HG03196 (cell line): ENCODE data around the gene MRPL21.

Experiments
- ATAC-seq: cut with Tn5 transposase; IDR thresholded peaks from one replicate; pipeline ENCODE4 v1.9.1; 2021; ENCODE audit not compliant: unreplicated experiment

Gene MRPL21

DNA sequence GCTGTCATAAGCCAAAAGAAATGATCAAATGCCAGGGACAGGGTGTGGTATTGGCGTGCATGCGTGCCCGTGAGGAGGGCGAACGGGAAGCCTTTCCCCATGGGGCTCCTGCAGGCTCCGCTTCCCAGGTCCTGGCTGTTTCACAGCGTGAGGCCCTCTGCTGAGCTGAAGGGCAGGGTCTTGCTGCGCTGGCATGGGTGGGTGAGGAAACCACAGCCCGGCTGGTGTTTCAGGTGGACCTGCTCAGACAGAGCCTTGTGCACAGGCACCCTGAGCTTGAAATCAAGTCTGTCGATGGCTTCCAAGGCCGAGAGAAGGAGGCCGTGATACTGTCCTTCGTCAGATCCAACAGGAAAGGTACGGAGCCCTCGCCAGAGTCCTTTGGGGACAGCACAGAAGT, 31.4 kb upstream of the MRPL21 start:
- ATAC-seq, result no peak

DNA sequence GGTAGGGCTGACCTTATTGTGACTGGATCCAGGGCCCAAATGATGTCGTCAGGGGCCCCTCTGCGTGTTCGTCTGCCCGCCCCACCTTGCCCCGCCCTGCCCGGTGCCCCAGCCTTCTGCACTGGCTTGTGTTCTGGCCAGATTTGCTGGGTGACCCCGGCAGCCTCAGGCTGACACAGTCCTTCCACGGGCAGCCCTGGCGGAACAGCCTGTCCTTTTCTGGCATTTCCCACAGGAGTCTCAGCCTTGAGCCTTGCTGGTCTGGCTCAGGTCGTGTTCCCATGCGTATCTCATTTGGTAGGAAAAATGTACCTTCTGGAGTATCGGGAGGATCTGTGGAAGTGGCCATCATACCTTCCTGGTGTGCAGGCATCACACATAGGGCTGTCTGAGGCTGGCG, 31.0 kb upstream of the MRPL21 start:
- no peak for ATAC-seq

DNA sequence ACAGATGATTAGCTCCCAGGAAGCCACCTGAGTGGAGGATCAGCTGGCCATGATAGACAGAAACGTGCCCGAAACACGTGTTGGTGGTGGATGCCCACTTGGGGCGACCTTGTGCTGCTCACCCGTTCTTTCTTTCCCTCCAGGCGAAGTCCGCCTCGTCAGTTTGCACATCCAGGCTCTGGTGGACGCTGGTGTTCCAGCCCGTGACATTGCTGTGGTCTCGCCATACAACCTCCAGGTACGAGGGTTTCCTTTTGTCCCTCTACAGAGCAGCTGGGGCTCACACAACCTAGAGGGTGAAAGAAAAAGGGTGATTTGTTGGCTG, 30.7 kb upstream of the MRPL21 start:
- ATAC-seq, result no peak

DNA sequence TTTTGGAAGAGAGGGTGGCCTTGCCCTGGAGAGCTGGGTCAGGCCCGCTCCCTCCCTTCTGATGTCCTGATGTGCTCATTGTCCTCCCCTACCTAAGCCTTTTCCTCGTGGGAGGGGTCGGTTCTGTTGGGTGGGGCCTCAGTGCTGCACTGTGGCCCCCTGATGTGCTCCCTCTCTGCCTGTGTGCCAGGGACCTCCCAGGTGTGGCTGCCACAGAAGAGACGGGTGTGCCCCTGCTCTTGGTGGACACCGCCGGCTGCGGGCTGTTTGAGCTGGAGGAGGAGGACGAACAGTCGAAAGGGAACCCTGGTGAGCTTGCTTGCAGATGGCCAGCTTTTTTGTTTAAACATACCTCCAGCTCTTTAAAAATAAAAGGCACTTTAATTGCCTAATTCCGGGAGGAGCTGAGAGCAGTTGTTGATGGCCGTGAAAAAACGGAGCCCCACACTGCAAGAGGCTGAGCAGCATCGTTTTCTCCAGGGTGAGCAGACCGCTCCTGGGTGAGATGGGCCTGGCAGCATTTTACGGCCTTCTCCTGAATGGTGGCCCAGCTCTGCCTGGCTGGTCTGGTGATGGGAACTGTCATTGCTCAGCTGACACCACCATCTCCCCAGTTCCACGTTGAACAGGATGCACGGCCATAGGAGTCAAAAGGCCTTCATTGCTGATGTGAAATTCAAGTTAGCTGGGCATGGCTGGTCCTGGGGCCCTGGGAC, 30.1 kb upstream of the MRPL21 start:
- ATAC-seq, result no peak

DNA sequence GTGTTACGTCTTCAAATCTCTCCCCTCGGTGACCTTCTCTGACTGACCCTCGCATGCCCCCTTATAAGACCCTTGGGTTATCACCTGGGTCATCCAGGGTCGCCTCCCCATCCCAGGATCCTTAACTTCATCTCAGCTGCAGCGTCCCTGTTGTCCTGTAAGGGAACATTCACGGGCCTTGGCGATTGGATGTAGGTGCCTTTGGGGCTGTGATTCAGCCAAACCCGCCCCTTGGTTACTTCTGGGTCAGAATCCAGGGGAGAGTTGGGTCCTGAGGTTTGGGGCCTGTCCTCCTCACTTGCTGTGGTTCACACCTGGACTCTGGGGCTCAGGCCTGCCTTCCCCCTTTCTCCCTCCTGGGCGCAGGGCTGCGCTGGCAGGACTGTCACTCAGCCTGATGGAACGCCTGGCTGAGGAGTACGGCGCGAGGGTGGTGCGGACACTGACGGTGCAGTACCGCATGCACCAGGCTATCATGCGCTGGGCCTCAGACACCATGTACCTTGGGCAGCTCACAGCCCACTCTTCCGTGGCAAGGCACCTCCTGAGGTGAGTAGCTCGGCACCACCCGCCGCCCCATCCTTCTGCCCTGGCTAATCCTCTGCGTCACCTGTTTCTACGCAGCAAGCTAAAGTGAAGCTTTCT, 29.4 kb upstream of the MRPL21 start:
- ATAC-seq, result no peak

DNA sequence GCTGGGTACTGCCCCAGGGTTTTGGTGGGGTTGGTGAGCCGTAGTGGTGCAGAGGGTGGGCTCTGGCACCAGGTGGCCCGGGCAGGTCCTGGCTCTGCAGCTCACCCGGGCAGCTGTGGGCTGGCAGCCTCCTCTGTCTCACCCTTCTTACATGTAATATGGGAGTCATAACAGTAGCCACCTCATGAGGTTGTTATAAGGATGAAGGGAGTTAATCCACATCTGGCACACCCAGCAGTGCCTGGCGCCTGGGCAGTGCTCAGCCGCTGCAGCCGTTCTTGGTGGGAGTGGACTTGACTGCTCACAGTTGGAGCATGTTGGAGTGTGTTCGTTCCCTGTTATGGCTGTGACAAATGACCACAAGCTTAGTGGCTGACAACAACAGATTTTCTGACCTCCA, 28.7 kb upstream of the MRPL21 start:
- ATAC-seq, result no peak

DNA sequence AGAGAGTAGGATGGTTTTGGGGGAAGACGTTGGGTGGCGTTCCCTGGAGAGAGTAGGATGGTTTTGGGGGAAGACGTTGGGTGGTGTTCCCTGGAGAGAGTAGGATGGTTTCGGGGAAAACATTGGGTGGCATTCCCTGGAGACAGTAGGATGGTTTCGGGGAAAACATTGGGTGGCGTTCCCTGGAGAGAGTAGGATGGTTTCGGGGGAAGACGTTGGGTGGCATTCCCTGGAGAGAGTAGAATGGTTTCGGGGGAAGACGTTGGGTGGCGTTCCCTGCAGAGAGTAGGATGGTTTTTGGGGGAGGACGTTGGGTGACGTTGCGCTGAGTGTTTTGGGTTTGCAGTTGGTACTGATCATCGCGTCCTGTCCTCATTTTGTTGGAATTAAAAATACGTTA, 28.3 kb upstream of the MRPL21 start:
- ATAC-seq, result no peak

DNA sequence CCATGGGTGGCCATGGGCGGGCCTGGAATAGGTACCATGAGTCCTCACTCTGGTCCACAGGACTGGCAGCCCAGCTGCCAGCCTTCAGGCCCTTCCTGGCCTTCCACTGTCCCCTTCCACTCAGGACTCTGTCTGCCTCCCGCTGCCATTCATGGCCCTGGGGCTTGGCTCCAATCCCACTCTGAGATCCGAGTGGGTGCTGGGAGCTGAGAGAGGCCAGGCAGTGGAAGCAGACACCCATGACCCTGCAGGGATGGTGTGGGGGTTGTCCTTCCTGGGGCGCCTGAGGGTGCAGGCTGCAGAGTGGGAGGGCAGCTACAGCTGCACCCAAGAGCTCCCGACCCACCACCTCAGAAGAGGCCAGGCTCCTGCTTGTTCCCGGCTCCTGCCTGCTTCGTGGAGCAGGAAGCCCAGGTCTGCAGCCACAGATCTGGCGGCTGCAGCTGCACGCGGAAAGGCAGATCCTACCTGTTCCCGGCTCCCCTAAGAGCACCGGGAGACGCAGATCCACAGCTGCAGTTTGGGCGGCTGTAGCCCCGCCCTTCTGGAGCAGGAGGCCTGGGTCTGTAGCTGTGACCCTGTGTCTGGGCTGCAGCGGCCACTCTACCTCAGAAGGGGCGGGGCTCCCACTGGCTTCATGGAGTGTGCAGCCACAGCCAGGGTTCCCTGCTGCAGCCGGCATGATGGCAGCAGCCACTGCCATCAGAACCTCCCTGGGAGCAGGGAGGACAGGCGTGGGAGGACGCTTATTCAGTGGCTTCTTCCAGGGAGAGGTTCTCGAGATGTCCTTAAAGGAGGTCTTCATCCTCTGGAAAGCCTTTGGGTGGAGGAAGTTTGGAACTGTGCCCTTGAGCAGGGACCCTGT, 27.6 kb upstream of the MRPL21 start:
- ATAC-seq, result no peak

DNA sequence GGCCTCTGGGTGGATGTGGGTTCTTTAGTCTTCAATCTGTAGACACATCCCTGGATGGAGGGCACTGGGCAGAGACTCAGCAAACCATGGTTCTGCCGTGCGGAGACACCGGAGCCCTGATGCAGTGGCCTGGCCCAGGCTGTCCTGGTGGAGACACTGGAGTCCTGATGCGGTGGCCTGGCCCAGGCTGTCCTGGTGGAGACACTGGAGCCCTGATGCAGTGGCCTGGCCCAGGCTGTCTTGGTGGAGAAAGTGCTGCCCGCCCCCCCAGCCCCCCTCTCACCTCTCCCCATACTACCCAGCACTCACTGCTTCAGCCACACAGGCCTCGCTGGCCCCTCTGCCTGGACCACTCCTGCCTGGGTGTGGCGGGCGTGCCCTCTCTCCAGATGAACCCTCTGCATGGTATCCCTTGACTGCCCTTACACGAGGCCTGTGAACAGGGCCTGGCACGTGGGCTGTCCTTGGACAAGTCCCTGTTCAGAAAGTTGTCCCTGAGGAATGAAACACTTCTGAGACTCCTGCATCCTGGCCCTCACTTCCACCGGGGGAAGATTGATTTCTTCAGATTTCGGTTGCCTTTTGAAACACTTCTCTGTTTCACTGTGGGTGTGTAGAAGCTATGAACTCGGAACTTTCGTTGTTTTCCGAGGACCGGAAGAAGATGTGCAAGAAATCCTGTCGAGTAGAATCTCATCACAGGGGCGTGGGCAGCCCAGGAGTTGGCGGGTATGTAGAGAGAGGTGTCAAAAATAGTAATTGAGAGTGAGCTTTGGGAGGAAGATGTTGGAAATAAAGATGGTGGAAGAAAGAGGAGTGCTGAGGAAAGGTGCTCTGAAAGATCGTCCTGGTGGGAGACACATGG, 26.3 kb upstream of the MRPL21 start:
- ATAC-seq, result no peak

DNA sequence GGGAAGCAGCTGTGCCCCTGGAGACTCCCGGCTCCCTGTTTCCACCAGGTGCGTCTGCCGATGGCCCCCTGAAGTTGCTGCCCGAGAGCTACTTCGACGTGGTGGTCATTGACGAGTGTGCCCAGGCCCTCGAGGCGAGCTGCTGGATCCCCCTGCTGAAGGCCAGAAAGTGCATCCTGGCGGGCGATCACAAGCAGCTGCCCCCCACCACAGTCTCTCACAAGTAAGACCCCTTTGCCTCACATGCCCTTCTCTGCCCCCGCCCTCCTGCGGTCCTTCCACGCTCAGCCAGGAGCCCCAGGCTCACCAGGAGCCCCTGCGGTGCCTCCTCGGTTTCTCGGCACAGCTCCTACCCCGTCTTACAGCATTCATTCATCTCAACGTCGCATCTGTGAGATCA, 25.5 kb upstream of the MRPL21 start:
- no peak for ATAC-seq

DNA sequence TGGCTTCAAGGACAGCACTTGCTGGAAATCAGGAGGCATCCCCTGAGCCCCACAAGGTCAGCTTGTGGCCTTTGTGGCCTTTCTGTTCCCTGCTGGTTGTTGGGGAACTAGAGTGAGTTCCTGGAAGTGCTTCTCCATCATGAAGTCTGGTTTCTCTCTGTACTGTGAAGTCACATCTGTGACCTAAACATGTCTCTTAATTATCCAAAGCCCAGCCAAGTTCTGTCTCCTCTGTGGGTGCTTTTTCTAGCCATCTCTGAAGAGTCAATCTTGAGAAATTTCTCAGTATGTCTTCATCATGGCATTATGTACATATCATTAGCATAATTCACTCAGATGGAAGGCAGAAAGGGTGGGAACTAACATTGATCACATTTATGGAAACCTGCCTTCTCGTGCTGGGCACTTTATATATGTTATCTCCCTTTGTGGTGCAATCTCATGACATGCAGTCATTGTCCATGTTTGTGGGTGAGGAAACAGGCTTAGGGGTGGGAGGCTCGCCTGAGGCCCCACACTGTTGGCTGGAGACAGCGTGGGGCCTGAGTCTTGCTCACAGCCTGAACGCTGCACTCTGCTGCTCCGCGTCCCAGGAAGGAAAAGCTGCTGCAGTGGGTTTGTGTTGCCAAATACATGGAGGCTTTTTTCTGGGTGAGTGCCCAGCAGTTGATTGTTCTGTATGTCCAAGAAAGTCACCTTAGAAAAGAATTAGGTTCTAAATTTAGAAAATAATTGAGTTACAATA, 24.7 kb upstream of the MRPL21 start:
- no peak for ATAC-seq

DNA sequence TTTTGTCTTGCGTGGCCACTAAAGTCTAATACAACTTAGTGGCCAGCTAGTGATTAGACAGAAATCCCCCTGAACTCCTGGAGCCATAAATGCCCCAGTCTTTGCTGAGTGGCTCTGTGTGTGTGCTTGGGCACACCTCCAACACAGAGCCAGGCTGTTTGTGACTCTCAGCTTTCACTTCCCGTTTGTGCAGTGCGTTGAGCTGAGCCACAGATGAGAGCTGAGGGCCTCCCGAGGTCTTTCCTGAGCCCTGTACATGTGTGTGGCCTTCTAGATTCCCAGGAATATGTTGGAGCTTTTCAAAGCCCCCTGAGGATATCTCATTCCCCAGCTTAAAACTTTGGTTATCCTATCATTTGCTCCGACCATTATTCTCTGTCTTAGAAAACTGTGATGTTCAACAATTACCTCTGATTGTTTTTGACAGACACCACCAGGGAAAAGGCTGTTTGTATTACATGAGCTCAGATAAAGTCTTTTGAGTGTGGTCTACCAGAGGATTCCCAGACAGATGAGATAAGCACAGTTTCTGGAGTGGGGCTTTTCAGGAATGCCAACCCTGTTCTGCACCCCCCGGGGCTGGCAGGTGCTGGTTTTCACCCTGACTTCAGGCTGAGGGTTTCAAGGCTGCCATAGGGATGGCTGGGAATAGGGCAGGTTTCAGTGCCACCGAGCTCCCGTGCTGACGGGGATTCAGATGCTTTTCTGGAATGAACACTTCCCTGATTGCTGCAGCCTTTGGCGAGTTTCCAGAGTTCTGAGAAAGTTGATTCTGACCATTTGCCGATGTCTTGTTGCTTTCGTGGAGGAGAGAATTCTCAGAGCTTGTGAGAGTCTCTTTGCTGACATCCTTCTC, 23.9 kb upstream of the MRPL21 start:
- ATAC-seq, result no peak

DNA sequence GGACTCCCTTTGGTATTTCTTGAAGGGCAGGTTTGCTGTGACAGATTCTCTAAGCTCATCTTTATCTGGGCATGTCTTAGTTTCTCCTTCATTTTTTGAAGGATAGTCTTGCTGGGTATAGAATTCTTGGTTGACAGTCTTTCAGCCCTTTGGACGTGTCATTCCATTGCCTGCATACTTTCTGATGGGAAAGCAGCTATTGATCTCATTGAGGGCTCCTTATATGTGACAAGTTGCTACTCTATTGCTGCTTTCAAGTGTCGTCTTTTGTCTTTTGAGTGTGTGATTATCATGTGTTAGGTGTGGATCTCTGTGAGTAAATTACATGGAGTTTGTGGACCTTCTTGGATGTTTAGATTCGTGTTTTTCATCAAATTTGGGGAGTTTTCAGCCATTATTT, 22.0 kb upstream of the MRPL21 start:
- ATAC-seq, result no peak

DNA sequence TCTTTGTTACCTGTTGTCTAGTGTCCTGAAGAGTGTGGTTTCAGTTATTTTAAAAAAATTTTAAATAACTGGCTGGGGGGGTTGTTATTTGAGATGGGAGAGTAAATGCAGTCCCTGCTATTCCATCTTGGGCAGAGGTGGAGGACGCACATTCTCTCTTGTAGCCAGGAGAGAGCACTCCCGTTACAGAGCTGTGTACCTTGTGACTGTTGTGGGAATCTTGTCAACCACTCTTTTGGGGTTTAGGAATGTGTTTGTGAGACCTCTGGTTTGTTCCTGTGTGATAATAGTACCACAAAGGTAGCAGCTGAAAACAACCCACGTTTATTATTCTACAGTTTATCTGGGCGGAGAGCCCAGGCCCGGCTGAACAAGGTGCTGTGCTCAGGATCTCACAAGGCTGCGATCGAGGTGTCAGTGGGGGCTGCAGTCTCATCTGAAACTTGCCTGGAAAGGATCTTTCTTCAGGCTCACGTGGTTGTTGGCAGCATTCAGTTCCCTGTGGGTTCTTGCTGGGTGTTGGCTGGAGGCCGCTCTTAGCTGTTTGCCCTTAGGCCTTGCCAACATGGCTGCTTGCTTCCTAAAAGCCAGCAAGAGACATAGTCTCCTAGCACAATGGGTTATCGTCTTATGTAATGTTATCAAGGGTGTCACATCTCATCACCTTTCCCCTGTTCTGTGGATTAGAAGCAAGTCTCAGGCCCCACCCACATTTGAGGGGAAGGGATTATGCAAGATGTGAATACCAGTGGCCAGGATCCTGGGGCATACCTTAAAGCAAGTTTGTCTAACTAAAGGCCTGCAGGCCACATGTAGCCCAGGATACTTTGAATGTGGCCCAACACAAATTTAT, 20.7 kb upstream of the MRPL21 start:
- ATAC-seq, result no peak

DNA sequence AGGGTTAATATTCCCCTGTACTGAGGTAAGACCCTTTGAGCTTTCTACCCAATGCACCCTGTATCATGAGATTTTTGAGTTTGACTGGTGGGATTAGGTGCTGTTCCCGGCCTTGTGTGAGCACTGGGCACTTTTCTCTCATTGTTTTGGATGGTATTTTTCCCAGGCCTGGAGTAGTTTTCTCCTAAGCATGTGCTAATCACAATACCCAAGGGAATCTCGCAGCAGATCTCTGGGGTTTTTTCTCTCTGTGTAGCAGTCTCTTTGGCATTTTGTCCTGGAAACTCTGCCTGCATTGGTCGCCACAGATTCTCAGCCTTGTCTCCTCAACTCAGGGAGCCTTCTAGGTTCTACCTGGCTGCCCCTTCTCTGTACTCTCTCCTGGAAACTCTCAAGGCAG, 20.0 kb upstream of the MRPL21 start:
- no peak for ATAC-seq

DNA sequence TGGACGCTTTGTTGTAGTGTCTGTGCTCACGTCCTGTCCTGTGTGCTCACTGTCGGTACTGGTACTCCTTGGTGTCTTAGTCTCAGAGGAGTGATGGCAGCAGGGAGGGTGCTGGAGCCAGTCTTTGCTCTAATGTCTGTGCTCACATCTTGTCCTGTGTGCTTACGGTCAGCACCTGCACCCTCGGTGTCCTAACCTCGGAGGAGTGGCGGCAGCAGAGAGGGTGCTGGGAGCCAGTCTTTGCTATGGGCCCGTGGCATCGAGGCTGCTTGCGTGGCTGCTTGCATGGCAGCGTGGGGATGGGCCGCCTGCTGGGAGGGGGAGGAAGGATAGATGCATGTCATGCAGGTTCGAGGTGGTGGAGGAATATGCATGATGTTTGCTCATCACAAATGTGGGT, 12.8 kb upstream of the MRPL21 start:
- ATAC-seq, result no peak

DNA sequence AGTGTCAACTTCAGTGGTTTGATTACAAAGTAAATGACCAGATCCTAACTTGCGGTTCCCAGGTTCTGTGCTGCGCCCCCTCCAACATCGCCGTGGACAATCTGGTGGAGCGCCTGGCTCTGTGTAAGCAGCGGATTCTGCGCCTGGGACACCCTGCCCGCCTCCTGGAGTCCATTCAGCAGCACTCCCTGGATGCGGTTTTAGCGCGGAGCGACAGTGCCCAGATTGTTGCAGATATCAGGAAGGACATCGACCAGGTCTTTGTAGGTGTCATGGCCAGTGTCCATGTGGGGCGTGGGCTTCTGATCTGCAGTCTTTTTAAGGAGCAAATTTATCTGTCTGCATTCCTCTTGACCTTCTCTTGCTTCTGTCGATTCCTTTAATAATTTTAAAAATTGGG, 11.1 kb upstream of the MRPL21 start:
- no peak for ATAC-seq

DNA sequence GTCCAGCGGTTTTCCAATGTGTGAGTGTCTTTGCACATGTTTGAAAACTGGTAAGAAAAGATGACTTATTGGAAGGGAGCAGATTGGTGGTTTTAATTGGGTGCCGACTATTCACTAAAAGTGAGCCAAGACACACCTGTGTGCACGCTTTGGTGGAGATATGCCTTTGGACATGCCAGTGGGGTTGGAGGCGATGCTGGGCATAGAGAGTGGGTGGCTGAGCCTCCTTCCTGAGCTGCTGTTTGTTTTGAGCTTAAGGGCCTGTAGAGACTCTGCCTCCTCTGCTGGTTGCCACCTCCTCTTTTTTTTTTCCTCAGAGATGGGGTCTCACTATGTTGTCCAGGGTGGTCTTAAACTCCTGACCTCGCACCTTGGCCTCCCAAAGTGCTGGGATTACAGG, 9.6 kb upstream of the MRPL21 start:
- ATAC-seq, result no peak

DNA sequence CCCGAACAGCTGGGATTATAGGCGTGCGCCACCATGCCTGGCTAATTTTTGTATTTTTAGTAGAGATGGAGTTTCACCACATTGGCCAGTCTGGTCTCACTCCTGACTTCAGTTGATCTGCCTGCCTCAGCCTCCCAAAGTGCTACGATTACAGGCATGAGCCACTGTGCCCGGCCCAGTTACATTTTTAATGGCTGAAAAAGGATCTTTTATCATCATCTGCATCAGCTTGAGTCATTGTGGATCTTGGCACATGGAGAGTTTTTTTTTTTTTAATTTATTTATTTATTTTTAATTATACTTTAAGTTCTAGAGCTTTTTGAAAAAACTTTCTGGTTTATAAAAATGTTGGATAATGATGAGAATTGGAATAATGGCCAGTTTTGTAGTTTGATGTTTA, 8.6 kb upstream of the MRPL21 start:
- ATAC-seq, result no peak
